ENCODE data around the gene GSE1.

DNA sequence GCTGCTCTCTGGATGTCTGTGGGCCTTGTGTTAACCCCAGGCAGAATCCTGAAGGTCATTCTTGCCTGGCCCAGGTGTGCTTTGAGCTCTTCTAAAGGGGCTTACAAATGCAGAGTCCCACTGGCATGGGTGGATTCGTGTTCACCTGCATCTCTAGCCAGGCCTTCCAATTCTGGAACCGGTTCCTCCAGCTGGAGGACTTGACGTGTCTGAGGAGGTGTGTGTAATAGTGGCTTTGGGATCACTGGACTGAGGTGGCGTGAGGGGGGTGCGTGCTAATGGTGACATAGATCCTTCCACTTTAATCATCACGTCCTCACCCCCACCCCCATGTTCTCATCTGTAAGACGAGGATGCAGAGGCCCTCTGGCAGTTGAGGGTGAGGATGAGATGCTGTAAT lies 4.8 kb downstream of the GSE1 start:
- no peak for TF ChIP-seq TAF1 (IDR thresholded peaks at IDR 0.05; ENCODE audit: low read depth, low read length)
- no peak for TF ChIP-seq POLR2A (IDR thresholded peaks at IDR 0.05; ENCODE audit: low read depth, low read length)
